GM12872 (cell line): ENCODE measurements around the gene CCDC77.

ENCODE experiments used
- TF ChIP-seq, protein P1 (sequence below): IDR thresholded peaks from 3 replicates; pipeline ENCODE4 v1.5.1; 2011; ENCODE audit warnings: low read depth, mild to moderate bottlenecking, low read length, moderate library complexity; ENCODE audit not compliant: insufficient read depth

The CCDC77 gene

DNA sequence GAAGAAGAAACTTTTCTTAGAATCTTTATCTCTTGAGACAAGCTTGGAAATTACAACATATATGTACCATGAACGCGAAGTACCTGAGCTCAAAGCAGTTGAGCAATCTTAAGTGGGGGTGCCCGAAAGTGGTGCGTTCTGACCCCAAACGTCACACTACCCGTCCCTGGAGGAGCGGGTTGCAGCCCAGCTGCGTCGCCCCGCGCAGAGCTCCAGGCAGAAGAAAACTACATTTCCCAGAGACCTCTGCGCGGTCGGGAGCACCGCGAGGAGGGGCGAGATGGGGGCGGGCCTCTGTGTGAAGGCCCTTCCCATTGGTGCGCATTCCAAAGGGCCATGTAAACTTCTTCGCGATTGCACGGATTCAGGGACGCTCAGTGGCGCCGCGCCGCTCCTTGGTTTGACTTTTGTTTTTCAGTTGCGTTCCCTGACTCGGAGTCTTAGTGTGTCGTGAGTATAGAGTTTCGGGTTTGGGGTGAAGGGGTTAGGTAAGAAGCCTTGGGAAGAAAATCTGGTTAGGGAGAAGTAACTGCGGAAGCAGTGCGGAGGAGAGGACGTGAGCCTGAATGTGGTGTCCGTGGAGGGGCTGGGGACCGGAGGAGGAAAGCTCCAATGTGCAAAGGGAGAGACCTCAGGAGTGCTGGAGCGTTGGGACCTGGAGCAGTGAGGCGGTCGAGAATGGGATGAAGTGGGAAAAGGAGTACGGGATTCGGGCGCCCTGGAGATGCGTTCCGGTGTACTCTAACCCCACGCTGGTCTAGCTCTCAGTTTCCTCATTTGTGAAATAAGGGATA is at the start of gene CCDC77:
CCDC77 (plus strand) TSS at position 410 of the 794 bp plus-strand sequence. CDS start 7,740 bp downstream, outside the sequence.
- TF ChIP-seq, protein P1, sequence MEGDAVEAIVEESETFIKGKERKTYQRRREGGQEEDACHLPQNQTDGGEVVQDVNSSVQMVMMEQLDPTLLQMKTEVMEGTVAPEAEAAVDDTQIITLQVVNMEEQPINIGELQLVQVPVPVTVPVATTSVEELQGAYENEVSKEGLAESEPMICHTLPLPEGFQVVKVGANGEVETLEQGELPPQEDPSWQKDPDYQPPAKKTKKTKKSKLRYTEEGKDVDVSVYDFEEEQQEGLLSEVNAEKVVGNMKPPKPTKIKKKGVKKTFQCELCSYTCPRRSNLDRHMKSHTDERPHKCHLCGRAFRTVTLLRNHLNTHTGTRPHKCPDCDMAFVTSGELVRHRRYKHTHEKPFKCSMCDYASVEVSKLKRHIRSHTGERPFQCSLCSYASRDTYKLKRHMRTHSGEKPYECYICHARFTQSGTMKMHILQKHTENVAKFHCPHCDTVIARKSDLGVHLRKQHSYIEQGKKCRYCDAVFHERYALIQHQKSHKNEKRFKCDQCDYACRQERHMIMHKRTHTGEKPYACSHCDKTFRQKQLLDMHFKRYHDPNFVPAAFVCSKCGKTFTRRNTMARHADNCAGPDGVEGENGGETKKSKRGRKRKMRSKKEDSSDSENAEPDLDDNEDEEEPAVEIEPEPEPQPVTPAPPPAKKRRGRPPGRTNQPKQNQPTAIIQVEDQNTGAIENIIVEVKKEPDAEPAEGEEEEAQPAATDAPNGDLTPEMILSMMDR, result peak; percentile 35; the same call in 2 of the 3 replicates

DNA sequence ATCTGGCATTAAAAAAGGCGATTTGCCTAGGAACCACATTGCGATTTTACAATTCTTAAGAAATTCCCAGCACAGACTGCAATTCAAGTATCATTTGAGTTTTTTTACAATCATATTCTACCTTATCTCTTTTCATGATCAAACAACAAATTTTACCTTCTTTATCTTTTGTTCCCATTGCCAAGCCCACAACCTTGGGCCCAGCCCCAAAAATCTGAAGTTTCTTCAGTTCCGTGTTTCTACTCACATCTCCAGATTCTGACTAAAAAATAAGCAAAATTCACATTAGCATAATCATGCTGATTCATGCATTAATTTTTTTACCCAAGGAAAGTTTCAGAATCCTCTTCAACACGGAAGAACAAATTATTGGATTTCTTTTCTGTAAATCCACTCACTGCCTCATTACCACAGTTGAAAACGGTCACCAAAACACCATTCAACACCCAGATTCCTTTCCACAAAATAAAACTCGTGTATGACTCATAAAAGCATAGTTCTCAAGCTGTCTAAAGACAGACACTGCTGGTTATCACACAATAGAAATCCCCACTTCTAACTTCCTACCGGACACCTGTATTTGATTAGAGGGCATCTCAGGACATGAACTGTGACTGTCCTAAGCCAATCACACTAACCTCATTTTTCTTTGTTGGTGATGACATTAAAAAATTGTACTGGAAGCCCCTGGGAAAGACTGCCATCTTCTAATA is 45.0 kb upstream of the CCDC77 start:
- TF ChIP-seq, protein P1, result no peak

DNA sequence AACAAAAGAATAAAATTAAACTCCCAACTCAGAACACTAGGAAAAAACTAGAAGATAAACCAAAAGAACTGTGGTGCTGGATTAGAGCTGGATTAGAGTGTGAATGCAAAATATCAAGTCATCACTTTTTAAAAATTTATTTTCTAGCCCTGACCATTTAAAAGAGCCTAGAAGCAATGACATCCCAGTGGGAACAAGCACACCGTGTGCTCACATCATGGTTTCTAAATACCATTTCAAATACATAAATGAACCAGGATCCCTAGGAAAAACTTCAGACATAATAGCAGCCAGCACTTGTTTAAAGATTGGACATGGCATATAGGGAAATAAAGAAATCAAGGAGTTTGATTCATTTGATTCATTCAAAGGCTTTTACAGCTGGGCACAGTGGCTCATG is 42.4 kb upstream of the CCDC77 start:
- TF ChIP-seq, protein P1, result no peak

DNA sequence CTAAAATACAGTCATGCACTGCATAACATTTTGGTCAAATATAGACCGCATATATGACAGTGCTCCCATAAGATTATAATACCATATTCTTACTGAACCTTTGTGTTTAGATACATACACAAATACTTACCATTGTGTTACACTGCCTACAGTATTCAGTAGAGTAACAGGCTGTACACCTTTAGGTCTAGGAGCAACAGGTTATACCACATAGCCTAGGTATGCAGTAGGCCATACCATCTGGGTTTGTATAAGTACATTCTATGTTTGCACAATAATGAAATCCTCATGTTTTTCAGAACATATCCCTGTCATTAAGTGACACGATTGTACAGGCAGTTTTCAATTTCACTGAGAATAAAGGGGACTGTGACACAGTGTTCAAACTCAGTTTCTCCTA is 34.6 kb upstream of the CCDC77 start:
- TF ChIP-seq, protein P1, result no peak

DNA sequence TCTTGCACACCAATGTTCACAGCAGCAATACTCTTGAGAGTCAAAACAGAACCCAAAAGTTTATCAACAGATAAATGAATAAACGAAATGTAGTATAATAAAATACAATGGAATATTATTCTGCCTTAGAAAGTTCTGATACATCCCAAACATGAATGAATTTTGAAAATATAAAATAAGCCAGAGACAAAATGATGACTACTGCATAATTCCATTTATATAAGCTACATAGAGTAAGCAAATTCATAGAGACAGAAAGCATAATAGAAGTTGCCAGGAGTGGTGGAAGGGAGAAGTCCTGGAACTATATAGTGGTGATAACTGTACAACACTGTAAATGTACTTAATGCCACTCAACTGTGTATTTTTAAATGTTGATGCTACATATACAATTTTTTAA is 33.5 kb upstream of the CCDC77 start:
- TF ChIP-seq, protein P1, result no peak

DNA sequence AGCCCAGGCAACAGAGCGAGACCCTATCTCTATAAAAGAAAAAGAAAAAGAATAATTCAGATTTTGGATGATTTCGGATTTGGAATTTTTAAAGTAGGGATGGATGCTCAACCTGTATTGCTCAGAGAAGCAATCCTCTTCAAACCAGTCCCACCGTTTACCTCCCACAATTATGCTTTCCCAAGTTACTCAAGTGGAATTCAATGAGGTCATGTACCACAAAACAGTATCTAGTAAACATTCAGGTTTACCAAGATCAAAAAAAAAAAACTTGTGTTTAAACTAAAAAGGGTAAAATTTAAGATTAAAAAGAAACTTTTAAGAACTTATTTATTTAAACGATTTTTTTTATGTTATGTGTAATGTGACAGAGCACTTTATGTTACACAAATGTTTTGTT is 14.8 kb upstream of the CCDC77 start:
- TF ChIP-seq, protein P1, result no peak

DNA sequence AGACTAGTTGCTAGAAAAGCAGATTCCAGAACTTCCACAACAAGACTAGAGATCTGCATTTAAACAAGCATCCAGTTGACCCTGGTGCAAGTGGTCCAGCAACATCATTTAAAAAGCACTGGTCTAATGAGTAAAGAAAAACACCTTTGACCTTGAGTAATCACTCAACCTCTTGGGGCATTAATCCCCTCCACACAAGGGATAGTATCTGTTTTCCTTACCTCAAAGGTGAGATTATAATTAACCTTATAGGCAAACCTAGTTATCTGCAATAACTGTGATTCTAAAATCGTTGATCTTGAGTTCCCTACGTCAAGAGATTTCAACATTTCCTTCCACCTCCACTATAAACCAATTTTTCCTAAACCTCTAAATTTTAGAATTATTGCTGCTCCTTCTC is 13.4 kb upstream of the CCDC77 start:
- TF ChIP-seq, protein P1, result no peak
